GM19397 (cell line): Measurements from ENCODE around the gene SAMD9L.
"Not testable (repeated sequence)": the region's sequence is repeated elsewhere in the genome, so short reads cannot be mapped to it uniquely, and the experiment has no call there.

ENCODE experiments used
- ATAC-seq: cut with Tn5 transposase; IDR thresholded peaks from one replicate; pipeline ENCODE4 v1.9.1; 2021; ENCODE audit warnings: mild to moderate bottlenecking, moderate library complexity; ENCODE audit not compliant: unreplicated experiment

Gene SAMD9L

GRCh38 chr7:93146472-93147141, 1.6 kb downstream of the SAMD9L start:
- ATAC-seq = peak; percentile 25

GRCh38 chr7:93146036-93146435, 2.1 kb downstream of the SAMD9L start:
- no peak for ATAC-seq

- no peak for ATAC-seq
These were observed 2.8 kb downstream of the SAMD9L start for GRCh38 chr7:93145354-93145753.

GRCh38 chr7:93142127-93142526, 6.1 kb downstream of the SAMD9L start:
- ATAC-seq = no peak

GRCh38 chr7:93140582-93141191, 7.5 kb downstream of the SAMD9L start:
- no peak for ATAC-seq

GRCh38 chr7:93138576-93138975, 9.6 kb downstream of the SAMD9L start:
- ATAC-seq = no peak

GRCh38 chr7:93133005-93133404, 15.2 kb downstream of the SAMD9L start:
- ATAC-seq = no peak

GRCh38 chr7:93132216-93132615, 16.0 kb downstream of the SAMD9L start:
- no peak for ATAC-seq

- ATAC-seq = not testable (repeated sequence)
These were observed 21.2 kb downstream of the SAMD9L start for GRCh38 chr7:93126954-93127353.

- ATAC-seq = not testable (repeated sequence)
These were observed 24.7 kb downstream of the SAMD9L start for GRCh38 chr7:93123532-93123931.

GRCh38 chr7:93120592-93121549, 27.3 kb downstream of the SAMD9L start:
- ATAC-seq = no peak

GRCh38 chr7:93119191-93119905, 28.8 kb downstream of the SAMD9L start:
- no peak for ATAC-seq

GRCh38 chr7:93117852-93118530, 30.2 kb downstream of the SAMD9L start, which contains the start of gene SAMD9:
TSS of gene SAMD9 (minus strand) at chr7:93117979. CDS start at chr7:93106097, 11,882 bp downstream.
- ATAC-seq = peak; percentile 98

- no peak for ATAC-seq
These were observed 30.9 kb downstream of the SAMD9L start for GRCh38 chr7:93117327-93117726.

- no peak for ATAC-seq
These were observed 32.4 kb downstream of the SAMD9L start for GRCh38 chr7:93115796-93116195.

- ATAC-seq = no peak
These were observed 40.2 kb downstream of the SAMD9L start for GRCh38 chr7:93108003-93108402.

- no peak for ATAC-seq
These were observed 50.8 kb downstream of the SAMD9L start for GRCh38 chr7:93097388-93097787.

- no peak for ATAC-seq
These were observed 55.3 kb downstream of the SAMD9L start for GRCh38 chr7:93092757-93093370.
